Measurements from ENCODE around the gene RNF225. TPM values are rescaled to one million over a fixed set of nuclear protein-coding genes. Genes with fewer than 3 reads are reported as not detected.
A peak's percentile ranks its signal among the peaks of the same experiment; 100 is the strongest.

RNF225 gene
- total and polyA plus RNA-seq, 2 experiments from 2014 or later, result not detected

GRCh38 chr19:58385891-58386575 lies 9.4 kb upstream of the RNF225 start:
- H3K9me3 ChIP-seq (ENCODE audit: low read depth), result no peaks in the 10 kb centered on the region
- H2AFZ ChIP-seq, result peak overlapping the region; percentile 59
- H3K79me2 ChIP-seq, result peaks cover 53% of the 10 kb centered on the region
- no peak for TF ChIP-seq EZH2phosphoT487 (IDR thresholded peaks at IDR 0.05; ENCODE audit: low read depth, severe bottlenecking, unreplicated experiment)
- no peak for TF ChIP-seq EZH2 (IDR thresholded peaks at IDR 0.05; ENCODE audit: borderline replicate concordance)
- TF ChIP-seq CTCF (IDR thresholded peaks at IDR 0.05; ENCODE audit: poor library complexity), result no peak
- H4K20me1 ChIP-seq (ENCODE audit: insufficient read depth, poor library complexity, severe bottlenecking), result peaks cover under 1% of the 10 kb centered on the region
- peaks cover 24% of the 10 kb centered on the region for H3K4me1 ChIP-seq (ENCODE audit: insufficient read depth)
- DNase-seq (ENCODE audit: low spot score), result no peak
- H3K27me3 ChIP-seq, result no peaks in the 10 kb centered on the region
- H3K4me3 ChIP-seq, result peak overlapping the region; percentile 37
- no peaks in the 10 kb centered on the region for H3K9me2 ChIP-seq (replicated peaks; ENCODE audit: insufficient read depth)
- peak overlapping the region; percentile 99 for H3K27ac ChIP-seq
- peak overlapping the region; percentile 86 for H3K4me2 ChIP-seq
- 16% methylated on average over 34 of the region's 36 CpGs for WGBS (ENCODE audit: low lambda C conversion rate, missing lambda C conversion rate)
- H3K36me3 ChIP-seq (replicated peaks; ENCODE audit: insufficient read depth, low read depth), result no peaks in the 10 kb centered on the region

DNA sequence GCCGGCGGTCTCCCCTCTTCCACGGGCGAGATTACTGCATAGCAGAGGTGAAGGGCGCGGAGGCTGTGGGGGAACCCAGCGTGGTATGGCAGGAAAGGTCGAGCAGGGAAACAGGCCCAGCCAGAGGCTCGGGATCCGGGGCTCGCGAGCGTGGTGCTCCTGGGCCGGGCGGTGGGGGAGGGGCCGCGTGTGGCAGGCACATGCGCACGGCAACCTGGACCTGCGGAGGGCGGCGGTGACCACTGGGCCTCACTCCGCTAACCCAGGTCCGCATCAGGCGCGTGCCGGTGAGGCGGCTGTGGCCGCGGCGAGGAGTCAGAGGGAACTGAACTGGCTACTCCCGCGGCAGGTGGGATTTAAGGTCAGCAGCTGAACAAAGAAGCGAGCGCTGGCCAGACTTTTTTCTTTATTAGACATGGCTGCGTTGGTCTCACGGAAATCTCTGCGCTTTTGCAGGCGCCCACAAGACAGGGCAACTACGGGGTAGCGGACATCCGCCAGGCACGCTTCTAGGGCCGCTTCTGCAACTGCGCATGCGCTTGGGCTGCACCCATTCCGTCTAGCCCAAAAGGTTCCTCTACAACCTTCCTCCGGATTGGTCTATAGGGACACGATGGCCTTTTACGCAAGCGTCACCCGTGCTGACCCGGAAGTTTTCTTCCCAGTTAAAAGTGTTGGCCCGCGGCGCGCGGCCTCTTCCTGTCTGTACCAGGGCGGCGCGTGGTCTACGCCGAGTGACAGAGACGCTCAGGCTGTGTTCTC lies 8.7 kb upstream of the RNF225 start, which contains the start of gene RPS5:
Gene RPS5, plus strand, starts transcription at position 694 of the 762 bp plus-strand sequence. CDS start 869 bp downstream, outside the sequence.
- peak within 1 kb of the TSS; percentile 95 for H3K4me2 ChIP-seq
- no peaks in the 10 kb centered on the region for H3K27me3 ChIP-seq
- H3K79me2 ChIP-seq, result peaks cover 48% of the 10 kb centered on the region
- peak within 1 kb of the TSS; percentile 59 for H2AFZ ChIP-seq
- no peaks in the 10 kb centered on the region for H3K9me2 ChIP-seq (replicated peaks; ENCODE audit: insufficient read depth)
- peaks cover 8% of the 10 kb centered on the region for H4K20me1 ChIP-seq (ENCODE audit: insufficient read depth, poor library complexity, severe bottlenecking)
- no peaks in the 10 kb centered on the region for H3K9me3 ChIP-seq (ENCODE audit: low read depth)
- peaks cover 20% of the 10 kb centered on the region for H3K4me1 ChIP-seq (ENCODE audit: insufficient read depth)
- peak within 1 kb of the TSS; percentile 99 for H3K27ac ChIP-seq
- H3K36me3 ChIP-seq (replicated peaks; ENCODE audit: insufficient read depth, low read depth), result no peaks in the 10 kb centered on the region
- H3K4me3 ChIP-seq, result peak within 1 kb of the TSS; percentile 60
- peak; percentile 98 for DNase-seq (ENCODE audit: low spot score)
- TF ChIP-seq EZH2phosphoT487 (IDR thresholded peaks at IDR 0.05; ENCODE audit: low read depth, severe bottlenecking, unreplicated experiment), result no peak
- no peak for TF ChIP-seq CTCF (IDR thresholded peaks at IDR 0.05; ENCODE audit: poor library complexity)
- no peak for TF ChIP-seq EZH2 (IDR thresholded peaks at IDR 0.05; ENCODE audit: borderline replicate concordance)
- WGBS (ENCODE audit: low lambda C conversion rate, missing lambda C conversion rate), result 1% methylated on average over 54 of the region's 64 CpGs

DNA sequence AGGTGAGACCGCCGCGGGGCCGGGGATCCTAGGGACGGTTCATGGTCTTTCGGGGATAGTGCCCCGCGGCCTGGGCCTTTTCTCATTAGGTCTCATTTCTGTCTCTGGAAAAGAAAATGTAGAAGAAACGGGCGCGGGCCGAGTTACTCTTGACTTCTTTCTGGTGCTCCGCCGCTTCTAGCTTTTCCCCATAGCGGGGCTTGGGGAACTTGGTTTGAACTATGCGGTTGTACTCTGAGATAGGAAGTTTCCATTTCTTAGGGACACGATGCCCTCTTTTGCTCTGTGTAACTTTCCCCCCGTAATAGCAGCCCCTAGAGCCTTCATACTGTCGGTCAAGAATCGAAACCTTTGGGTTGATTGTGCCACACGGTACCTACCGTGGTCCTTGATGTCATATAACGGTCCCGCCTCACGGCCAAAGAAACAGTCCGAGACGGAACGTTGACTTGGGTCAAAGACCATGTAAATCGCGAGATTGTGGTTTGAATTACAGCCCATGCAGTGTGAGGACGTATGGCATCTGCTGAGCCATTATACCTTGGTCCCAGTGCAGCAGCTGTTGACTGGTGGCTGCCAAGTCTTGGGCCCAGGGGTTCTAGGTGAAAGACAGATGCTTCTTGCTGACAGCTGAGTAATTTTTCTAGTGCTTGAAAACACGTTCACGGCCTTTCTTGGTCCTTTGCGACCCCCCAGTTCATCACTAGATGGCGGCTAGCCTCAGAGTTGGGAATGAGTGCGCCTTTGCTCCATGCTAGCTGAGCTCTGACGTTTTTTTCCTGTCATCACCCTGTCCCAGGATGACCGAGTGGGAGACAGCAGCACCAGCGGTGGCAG lies 7.9 kb upstream of the RNF225 start:
- WGBS (ENCODE audit: low lambda C conversion rate, missing lambda C conversion rate), result 10% methylated on average over 39 of the region's 39 CpGs
- TF ChIP-seq EZH2phosphoT487 (IDR thresholded peaks at IDR 0.05; ENCODE audit: low read depth, severe bottlenecking, unreplicated experiment), result no peak
- no peak for TF ChIP-seq EZH2 (IDR thresholded peaks at IDR 0.05; ENCODE audit: borderline replicate concordance)
- TF ChIP-seq CTCF (IDR thresholded peaks at IDR 0.05; ENCODE audit: poor library complexity), result no peak
- no peaks in the 10 kb centered on the region for H3K27me3 ChIP-seq
- H3K27ac ChIP-seq, result peak overlapping the region; percentile 55
- DNase-seq (ENCODE audit: low spot score), result no peak
- no peaks in the 10 kb centered on the region for H3K9me3 ChIP-seq (ENCODE audit: low read depth)
- H3K9me2 ChIP-seq (replicated peaks; ENCODE audit: insufficient read depth), result no peaks in the 10 kb centered on the region
- peaks cover 19% of the 10 kb centered on the region for H3K4me1 ChIP-seq (ENCODE audit: insufficient read depth)
- H3K4me2 ChIP-seq, result peak overlapping the region; percentile 95
- H3K4me3 ChIP-seq, result peak overlapping the region; percentile 60
- no peak overlapping the region for H2AFZ ChIP-seq
- H4K20me1 ChIP-seq (ENCODE audit: insufficient read depth, poor library complexity, severe bottlenecking), result peaks cover 8% of the 10 kb centered on the region
- H3K36me3 ChIP-seq (replicated peaks; ENCODE audit: insufficient read depth, low read depth), result no peaks in the 10 kb centered on the region
- H3K79me2 ChIP-seq, result peaks cover 44% of the 10 kb centered on the region

Measured in hepatocyte (in vitro differentiated cells).